T-helper 2 cell (primary cell): Measurements from ENCODE around the gene TMEM263.
A peak's percentile ranks its signal among the peaks of the same experiment; 100 is the strongest.
"Not testable (repeated sequence)": the region's sequence is repeated elsewhere in the genome, so short reads cannot be mapped to it uniquely, and the experiment has no call there.

ENCODE experiments used
- DNase-seq, 5 experiments: peaks; one replicate each; pipeline versions ENCODE4 v3.0.0 to v3.0.0-alpha.2; 2012 to 2022

The TMEM263 gene

DNA sequence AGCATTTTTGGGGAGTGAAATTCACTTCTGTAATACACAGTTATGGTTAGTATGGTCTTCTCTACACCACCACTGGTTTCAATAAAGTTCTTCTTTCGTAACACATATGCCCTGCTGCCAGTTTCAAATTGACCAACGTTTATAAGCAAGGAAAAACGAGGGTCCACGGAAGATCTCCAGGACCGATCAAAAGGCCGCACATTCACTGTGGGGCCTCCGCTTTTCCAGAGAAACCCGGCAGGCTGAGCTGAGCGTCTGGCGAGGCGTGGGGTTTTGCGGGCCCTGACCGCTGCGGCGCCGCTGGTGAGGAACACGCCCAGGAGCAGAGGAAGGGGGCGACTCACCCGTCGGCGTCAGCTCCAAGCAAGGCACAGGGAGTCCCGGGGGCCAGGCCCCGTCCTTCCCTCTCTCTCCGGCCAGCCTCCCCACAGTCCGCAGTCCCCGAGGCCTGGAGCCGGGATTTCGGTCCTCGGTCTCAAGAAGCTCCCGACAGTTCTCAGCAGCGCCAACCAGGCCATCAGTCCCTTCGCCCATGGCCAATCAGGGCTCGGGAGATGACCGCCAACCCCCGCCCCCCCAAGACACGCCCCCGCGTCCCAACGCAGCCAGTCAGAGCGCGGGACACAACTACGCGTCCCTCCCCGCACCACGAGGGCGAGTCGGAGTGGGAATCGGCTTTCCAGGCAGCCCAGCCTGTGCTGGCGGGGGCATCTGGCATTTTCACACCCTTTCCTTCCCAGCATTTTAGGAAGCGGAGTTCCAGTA is 31.1 kb downstream of the TMEM263 start, which contains the start of gene MTERF2:
MTERF2 (minus strand) TSS at position 522 of the 765 bp plus-strand sequence. CDS start 8,432 bp downstream, outside the sequence.
- DNase-seq = peak; percentile 58 to 90 (median 68)

DNA sequence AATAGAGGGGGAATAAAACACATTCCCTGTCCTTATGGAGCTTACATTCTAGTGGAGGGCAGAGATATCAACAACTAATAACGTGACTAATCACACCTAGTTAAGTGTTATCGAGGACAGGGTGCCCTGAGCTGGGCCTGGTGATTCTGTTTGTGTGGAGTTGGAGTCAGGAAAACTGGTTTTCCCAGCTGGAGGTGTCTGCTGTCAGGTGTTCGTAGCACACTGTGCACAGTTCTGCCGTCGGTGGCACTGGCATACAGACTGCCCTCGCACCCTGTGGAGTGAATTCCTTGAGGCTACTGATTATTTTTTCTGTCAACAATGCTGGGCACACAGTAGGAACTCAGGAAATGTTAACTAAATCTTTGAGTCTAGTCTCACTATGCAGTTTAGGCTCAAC is 32.1 kb downstream of the TMEM263 start:
- no peak for DNase-seq

GRCh38 chr12:106994579-106995220 is 39.0 kb downstream of the TMEM263 start:
- no peak for DNase-seq

DNA sequence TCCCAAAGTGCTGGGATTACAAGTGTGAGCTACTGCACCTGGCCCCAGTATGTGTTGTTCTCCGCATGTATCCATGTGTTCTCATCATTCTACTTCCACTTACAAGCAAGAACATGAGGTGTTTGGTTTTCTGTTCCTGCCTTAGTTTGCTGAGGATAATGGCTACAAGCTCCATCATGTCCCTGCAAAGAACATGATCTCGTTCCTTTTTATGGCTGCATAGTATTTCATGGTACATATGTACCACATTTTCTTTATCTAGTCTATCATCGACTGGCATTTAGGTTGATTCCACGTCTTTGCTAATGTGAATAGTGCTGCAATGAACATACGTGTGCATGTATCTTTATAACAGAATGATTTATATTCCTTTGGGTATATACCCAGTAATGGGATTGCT is 40.4 kb downstream of the TMEM263 start:
- DNase-seq = not testable (repeated sequence)

DNA sequence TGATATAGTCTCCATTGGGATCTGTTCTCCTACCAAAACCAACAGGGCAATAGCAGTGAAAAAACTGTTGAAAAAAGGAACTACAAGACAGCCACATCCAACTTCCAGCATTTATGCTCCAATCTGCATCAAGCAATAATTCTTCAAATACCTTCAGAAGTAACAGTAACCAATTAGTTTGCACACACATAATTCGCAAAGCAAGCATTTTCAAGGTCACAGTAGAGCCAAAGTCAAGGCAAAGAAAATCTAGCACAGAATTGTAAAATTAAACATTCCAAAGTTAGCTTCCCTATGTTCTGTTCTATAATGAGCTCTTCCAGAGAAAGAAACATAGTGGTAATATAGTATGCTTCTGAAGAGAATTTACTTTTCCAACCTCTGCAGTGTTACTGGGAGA is 42.2 kb downstream of the TMEM263 start:
- no peak for DNase-seq

- DNase-seq = no peak
Observed at GRCh38 chr12:106999446-106999845, 43.7 kb downstream of the TMEM263 start.

DNA sequence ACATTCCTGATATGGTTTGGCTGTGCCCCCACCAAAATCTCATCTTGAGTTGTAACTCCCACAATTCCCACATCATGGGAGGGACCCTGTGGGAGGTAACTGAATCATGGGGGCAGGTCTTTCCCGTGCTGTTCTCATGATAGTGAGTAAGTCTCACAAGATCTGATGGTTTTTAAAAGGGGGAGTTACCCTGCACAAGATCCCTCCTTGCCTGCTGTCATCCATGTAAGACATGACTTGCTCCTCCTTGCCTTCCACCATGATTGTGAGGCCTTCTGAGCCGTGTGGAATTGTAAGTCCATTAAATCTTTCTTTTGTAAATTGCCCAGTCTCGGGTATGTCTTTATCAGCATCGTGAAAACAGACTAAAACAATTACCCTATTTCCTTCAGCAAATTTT is 47.0 kb downstream of the TMEM263 start:
- DNase-seq = not testable (repeated sequence)

DNA sequence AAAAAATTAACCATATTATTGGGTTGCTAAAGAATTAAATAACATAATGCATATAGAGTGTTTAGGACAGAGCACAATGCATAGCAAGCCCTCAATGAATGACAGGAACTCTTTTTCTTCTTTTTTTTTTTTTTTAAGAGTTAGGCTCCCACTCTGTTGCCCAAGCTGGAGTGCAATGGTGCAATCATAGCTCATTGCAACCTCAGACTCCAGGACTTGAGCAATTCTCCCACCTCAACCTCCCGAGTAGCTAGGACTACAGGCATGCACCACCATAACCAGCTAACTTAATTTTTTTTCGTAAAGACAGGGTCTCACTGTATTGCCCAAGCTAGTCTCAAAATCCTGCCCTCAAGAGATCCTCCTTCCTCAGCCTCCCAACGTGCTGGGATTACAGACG is 51.7 kb downstream of the TMEM263 start:
- DNase-seq = no peak

GRCh38 chr12:107011519-107011918 is 55.8 kb downstream of the TMEM263 start:
- DNase-seq = no peak

GRCh38 chr12:107012736-107013425 is 57.2 kb downstream of the TMEM263 start:
- DNase-seq = no peak

- DNase-seq = peak in 2 of 5 experiments; percentile 4 to 34
Observed at GRCh38 chr12:107014055-107014454, 58.3 kb downstream of the TMEM263 start.

DNA sequence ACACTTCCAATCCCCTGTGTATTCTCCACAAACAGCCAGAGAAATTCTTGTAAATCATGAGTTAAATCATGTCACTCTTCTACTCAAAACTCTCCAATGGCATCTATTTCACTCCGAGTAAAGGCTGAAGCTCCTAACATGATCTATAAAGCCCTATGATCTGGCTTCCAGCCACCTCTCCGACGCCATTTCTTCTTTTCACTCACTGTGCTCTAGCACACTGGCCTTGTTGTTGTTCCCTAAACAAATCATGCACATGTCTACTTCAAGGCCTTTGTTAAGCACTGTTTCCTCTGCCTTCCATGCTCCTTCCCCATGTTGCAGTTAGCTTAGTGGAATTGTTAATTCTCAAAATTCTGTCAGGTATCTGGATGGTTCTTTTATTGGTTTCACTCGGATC is 61.3 kb downstream of the TMEM263 start:
- DNase-seq = no peak

GRCh38 chr12:107019546-107019945 is 63.8 kb downstream of the TMEM263 start:
- DNase-seq = no peak
